Osteoblast (primary cell): ENCODE measurements around the gene SAP30L. TPM values are rescaled to one million over a fixed set of nuclear protein-coding genes. Genes with fewer than 3 reads are reported as not detected.

ENCODE experiments used
- DNase-seq: peaks from one replicate; pipeline ENCODE4 v3.0.0; 2011; ENCODE audit warnings: low spot score, mixed read lengths; ENCODE audit not compliant: insufficient read length; ENCODE audit errors: missing footprints
- H2AFZ ChIP-seq: 2 replicates; pipeline ENCODE4 v1.6.0; 2011; ENCODE audit warnings: mild to moderate bottlenecking, low read length
- H3K27ac ChIP-seq: 2 replicates; pipeline ENCODE4 v1.5.1; 2011; ENCODE audit warnings: mild to moderate bottlenecking, low read depth, low read length, moderate library complexity
- H3K27me3 ChIP-seq: 2 replicates; pipeline ENCODE4 v1.6.0; 2012; ENCODE audit warnings: mild to moderate bottlenecking, control low read depth, inconsistent platforms, low read length, moderate library complexity; ENCODE audit not compliant: insufficient read depth
- H3K36me3 ChIP-seq: 2 replicates; pipeline ENCODE4 v1.5.1; 2011; ENCODE audit warnings: mild to moderate bottlenecking, low read length, control low read depth, moderate library complexity; ENCODE audit not compliant: insufficient read depth
- H3K4me1 ChIP-seq: 2 replicates; pipeline ENCODE4 v1.5.1; 2011; ENCODE audit warnings: mild to moderate bottlenecking, low read length, control low read depth, moderate library complexity; ENCODE audit not compliant: insufficient read depth
- H3K4me2 ChIP-seq: 2 replicates; pipeline ENCODE4 v1.6.0; 2011; ENCODE audit warnings: mild to moderate bottlenecking, low read length; ENCODE audit not compliant: insufficient read depth
- H3K4me3 ChIP-seq: fragments of 200-600 bp; sonication (generic); 3 replicates; pipeline ENCODE4 v1.5.1; 2012; ENCODE audit warnings: mild to moderate bottlenecking, low read length, inconsistent platforms; ENCODE audit not compliant: insufficient read depth
- H3K79me2 ChIP-seq: 2 replicates; pipeline ENCODE4 v1.6.0; 2012; ENCODE audit warnings: mild to moderate bottlenecking, low read length, control low read depth, inconsistent platforms; ENCODE audit not compliant: insufficient read depth
- H3K9me3 ChIP-seq: 2 replicates; pipeline ENCODE4 v1.5.1; 2011; ENCODE audit warnings: low read depth, low read length, control low read depth
- H4K20me1 ChIP-seq: 2 replicates; pipeline ENCODE4 v1.6.0; 2012; ENCODE audit warnings: mild to moderate bottlenecking, low read length, control low read depth; ENCODE audit not compliant: insufficient read depth
- CTCF ChIP-seq: IDR thresholded peaks from 2 replicates; pipeline ENCODE4 v1.5.1; 2011; ENCODE audit warnings: mild to moderate bottlenecking, low read depth, low read length, moderate library complexity; ENCODE audit errors: extremely low read depth
- total RNA-seq: library from RNA; depleted of rRNA; stranded (reverse); fragments of >200 nt; gene quantifications from 2 replicates; pipeline ENCODE4 v1.2.3, GENCODE V29; 2012

The SAP30L gene
- total RNA-seq, 1 donor, result 32.2 TPM

DNA sequence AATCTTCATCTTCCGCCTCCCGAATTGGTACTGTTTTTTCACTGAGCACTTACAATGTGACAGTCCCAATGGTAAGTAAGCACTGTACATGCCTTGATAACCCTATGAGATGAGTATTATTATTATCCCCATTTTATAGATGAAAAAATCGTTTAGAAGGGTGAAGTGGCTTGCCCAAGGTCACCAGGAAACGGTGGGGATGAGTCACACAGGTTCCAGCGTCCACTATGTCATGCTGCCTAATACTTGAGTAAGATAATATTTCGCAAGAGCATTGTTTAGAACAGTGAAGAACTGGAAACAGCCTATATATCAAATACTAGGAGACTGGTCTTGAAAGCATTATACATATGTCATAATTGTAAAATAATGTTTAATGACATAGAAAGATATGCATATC is 19.4 kb downstream of the SAP30L start:
- H3K4me1 ChIP-seq, result no peaks in the 10 kb centered on the region
- H3K36me3 ChIP-seq, result no peaks in the 10 kb centered on the region
- H3K27me3 ChIP-seq, result peaks cover 10% of the 10 kb centered on the region
- no peak for TF ChIP-seq CTCF
- no peak overlapping the region for H2AFZ ChIP-seq
- no peak overlapping the region for H3K27ac ChIP-seq
- H4K20me1 ChIP-seq, result peaks cover 5% of the 10 kb centered on the region
- no peak for DNase-seq
- H3K4me3 ChIP-seq, result no peak overlapping the region
- no peaks in the 10 kb centered on the region for H3K79me2 ChIP-seq
- H3K9me3 ChIP-seq, result no peaks in the 10 kb centered on the region
- no peak overlapping the region for H3K4me2 ChIP-seq

- no peaks in the 10 kb centered on the region for H3K9me3 ChIP-seq
- no peaks in the 10 kb centered on the region for H3K4me1 ChIP-seq
- DNase-seq, result no peak
- H3K27ac ChIP-seq, result no peak overlapping the region
- no peaks in the 10 kb centered on the region for H3K36me3 ChIP-seq
- no peak overlapping the region for H2AFZ ChIP-seq
- peaks cover 19% of the 10 kb centered on the region for H3K27me3 ChIP-seq
- H4K20me1 ChIP-seq, result peaks cover 5% of the 10 kb centered on the region
- no peak overlapping the region for H3K4me3 ChIP-seq
- H3K4me2 ChIP-seq, result no peak overlapping the region
- no peaks in the 10 kb centered on the region for H3K79me2 ChIP-seq
- no peak for TF ChIP-seq CTCF
These were observed 20.4 kb downstream of the SAP30L start for GRCh38 chr5:154466147-154466546.

DNA sequence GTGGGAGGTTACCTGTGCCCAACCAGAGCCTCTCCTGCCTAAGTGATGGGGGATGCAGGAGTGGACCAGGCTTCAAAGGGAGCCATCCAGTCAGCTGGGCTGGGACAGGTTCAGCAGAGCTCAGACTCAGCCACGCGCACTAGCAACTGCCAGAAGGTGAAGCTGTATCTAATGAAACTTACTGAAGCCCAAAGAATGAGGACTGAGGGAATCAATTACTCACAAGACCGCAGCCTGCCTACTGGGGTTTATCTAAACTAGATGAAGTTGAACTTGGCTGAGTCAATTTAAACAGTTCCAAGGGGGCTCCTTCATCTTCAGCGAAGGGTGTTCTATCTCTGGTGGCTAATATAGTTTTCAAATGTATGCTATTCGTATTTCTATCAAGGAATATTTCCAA is 20.9 kb downstream of the SAP30L start:
- Histone ChIP-seq H3K4me1 (no peaks in the 10 kb centered on the region), H3K4me2 (no peak overlapping the region), H3K4me3 (no peak overlapping the region), H3K27me3 (peaks cover 24% of the 10 kb centered on the region), H2AFZ (no peak overlapping the region), H3K9me3 (no peaks in the 10 kb centered on the region), H4K20me1 (peaks cover under 1% of the 10 kb centered on the region), H3K79me2 (no peaks in the 10 kb centered on the region), H3K27ac (no peak overlapping the region), H3K36me3 (no peaks in the 10 kb centered on the region)
- DNase-seq, result no peak
- no peak for TF ChIP-seq CTCF

DNA sequence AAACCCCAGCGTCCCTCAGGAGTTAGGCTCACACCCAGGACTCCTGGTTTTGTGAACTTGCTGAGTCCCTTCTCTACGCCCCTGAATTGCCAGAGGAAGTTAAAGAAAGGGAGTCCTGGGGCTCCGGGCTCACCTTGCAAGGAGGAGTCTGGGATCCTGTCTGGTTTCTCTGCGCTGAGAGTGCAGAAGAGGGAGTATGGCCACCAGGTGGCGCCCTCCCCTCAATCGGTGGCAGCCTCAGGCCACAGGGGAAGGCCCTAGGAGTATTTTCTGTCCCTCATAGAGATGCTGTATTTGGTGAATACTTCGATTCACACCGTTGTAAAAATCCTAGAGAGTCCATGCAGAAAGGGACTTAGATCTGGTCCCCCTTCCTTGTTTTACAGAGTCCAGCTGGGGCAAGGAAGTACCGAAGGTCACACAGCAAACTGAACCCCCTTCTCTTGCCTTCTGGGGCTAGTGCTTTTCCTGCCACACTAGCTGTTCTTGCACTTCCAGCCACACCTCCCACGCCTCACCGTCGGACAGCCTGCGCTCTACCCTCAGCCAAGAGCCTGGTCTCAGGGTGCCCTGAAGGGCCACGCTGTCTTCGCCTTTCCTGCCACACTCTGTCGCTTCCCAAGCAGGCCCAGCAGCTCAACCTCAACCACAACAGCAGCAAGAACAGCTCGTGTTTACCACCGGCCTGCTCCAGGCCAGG is 22.0 kb downstream of the SAP30L start:
- Histone ChIP-seq H3K4me3 (no peak overlapping the region), H4K20me1 (no peaks in the 10 kb centered on the region), H3K79me2 (no peaks in the 10 kb centered on the region), H3K27me3 (peaks cover 36% of the 10 kb centered on the region), H3K27ac (no peak overlapping the region), H3K9me3 (no peaks in the 10 kb centered on the region), H3K4me2 (no peak overlapping the region), H3K4me1 (no peaks in the 10 kb centered on the region), H2AFZ (no peak overlapping the region), H3K36me3 (no peaks in the 10 kb centered on the region)
- peak; percentile 87 for TF ChIP-seq CTCF
- peak; percentile 96 for DNase-seq
